K562 (cell line): ENCODE data around the gene GOLGA8B. TPM values are rescaled to one million over a fixed set of nuclear protein-coding genes. Genes with fewer than 3 reads are reported as not detected.

Experiments used
- ATAC-seq: fragments of 200-7000 bp; cut with Tn5 transposase; 3 replicates; pipeline ENCODE4 v1.9.1; 2020; ENCODE audit warnings: moderate library complexity
- BruUV-seq: library from RNA; stranded (reverse); fragments of 400-500 nt; replicated peaks from 2 replicates; lab custom pipeline; 2021; lab: Mats Ljungman, UMichigan
- CTCF ChIA-PET: fragments of 300-600 bp; formaldehyde crosslinking; extraction: SDS; loops from one replicate; lab custom pipeline; 2021; ENCODE audit warnings: low intra/inter-chr PET ratio; lab: Yijun Ruan, JAX
- POLR2A ChIA-PET: fragments of 300-600, 350-650 bp; sonication (Branson Sonifier 250); formaldehyde crosslinking; extraction: SDS; loops from one replicate; lab custom pipeline; 2021; ENCODE audit warnings: antibody characterized with exemption, inconsistent platforms; lab: Yijun Ruan, JAX
- DNase-seq, 4 experiments: peaks; one replicate each; pipeline versions ENCODE4 v3.0.0 to v3.0.0-alpha.2; 2011 to 2018; ENCODE audit warnings: low spot score in 3 of 4, mixed read lengths in 3 of 4; ENCODE audit errors: extremely low read depth in 1 of 4
- FAIRE-seq: peaks from 2 replicates; lab custom pipeline; 2011; peaks lifted over from hg19 to GRCh38; lab: Jason Lieb, UNC
- H2AFZ ChIP-seq: 2 replicates; pipeline ENCODE4 v1.6.0; 2011; ENCODE audit warnings: low read depth, low read length, control low read depth, inconsistent platforms
- H3K27ac ChIP-seq: fragments of 200-600 bp; 3 replicates; pipeline ENCODE4 v1.8.0; 2011; ENCODE audit warnings: low read depth, mild to moderate bottlenecking, control low read depth, inconsistent platforms, low read length, moderate library complexity, mixed read lengths; ENCODE audit errors: extremely low read depth
- H3K27me3 ChIP-seq, 2 experiments: fragments of 300-600 bp in 1 of 2; 2 replicates in 1 of 2; 3 replicates in 1 of 2; pipeline versions ENCODE4 v1.6.0 to v1.8.0; 2011; ENCODE audit warnings: inconsistent platforms in 2 of 2, low read length in 2 of 2, mild to moderate bottlenecking in 1 of 2, mixed read lengths in 1 of 2, moderate library complexity in 1 of 2; ENCODE audit not compliant: control insufficient read depth in 2 of 2, insufficient read depth in 2 of 2
- H3K36me3 ChIP-seq: fragments of 300-600 bp; 3 replicates; pipeline ENCODE4 v1.8.0; 2011; ENCODE audit warnings: mild to moderate bottlenecking, low read length, inconsistent platforms; ENCODE audit not compliant: control insufficient read depth, insufficient read depth
- H3K4me1 ChIP-seq, 2 experiments: fragments of 200-600 bp in 1 of 2; replicated peaks in 1 of 2; 2 replicates in 1 of 2; 3 replicates in 1 of 2; pipeline versions ENCODE4 v1.5.1 to v1.8.0; 2011; ENCODE audit warnings: inconsistent platforms in 2 of 2, low read length in 2 of 2, mild to moderate bottlenecking in 1 of 2, mixed read lengths in 1 of 2, moderate library complexity in 1 of 2; ENCODE audit not compliant: control insufficient read depth in 2 of 2, insufficient read depth in 2 of 2
- H3K4me2 ChIP-seq: 2 replicates; pipeline ENCODE4 v1.6.1; 2011; ENCODE audit warnings: low read length, control low read depth, inconsistent platforms, mixed read lengths; ENCODE audit not compliant: insufficient read depth
- H3K4me3 ChIP-seq: fragments of 200-600 bp; sonication (generic), shearing (Covaris generic); 2 replicates; pipeline ENCODE4 v1.5.1; 2016; ENCODE audit warnings: control low read depth, inconsistent platforms
- H3K79me2 ChIP-seq: fragments of 200-600 bp; 3 replicates; pipeline ENCODE4 v1.8.0; 2011; ENCODE audit warnings: low read length, inconsistent platforms; ENCODE audit not compliant: control insufficient read depth, insufficient read depth
- H3K9ac ChIP-seq, 2 experiments: 2 replicates each; pipeline versions ENCODE4 v1.6.0 to v1.6.1; 2011; ENCODE audit warnings: low read depth in 2 of 2, low read length in 2 of 2, control low read depth in 1 of 2, inconsistent platforms in 1 of 2, mild to moderate bottlenecking in 1 of 2, mixed read lengths in 1 of 2; ENCODE audit not compliant: insufficient read depth in 1 of 2
- H3K9me1 ChIP-seq: one replicate; pipeline ENCODE4 v1.6.0; 2011; ENCODE audit warnings: inconsistent platforms, mild to moderate bottlenecking, low read length, moderate library complexity; ENCODE audit not compliant: control insufficient read depth, insufficient read depth
- H3K9me3 ChIP-seq: replicated peaks from 2 replicates; pipeline ENCODE4 v1.5.1; 2011; ENCODE audit warnings: low read depth, low read length, inconsistent platforms; ENCODE audit not compliant: control insufficient read depth, insufficient read depth
- H4K20me1 ChIP-seq: replicated peaks from 2 replicates; pipeline ENCODE4 v1.6.1; 2011; ENCODE audit warnings: low read length, inconsistent platforms, mixed read lengths; ENCODE audit not compliant: control insufficient read depth, insufficient read depth
- BCL6 ChIP-seq: fragments of 250-450 bp; sonication (Bioruptor Pico); IDR thresholded peaks from 2 replicates; pipeline ENCODE4 v1.4.0; 2020
- C11orf30 ChIP-seq: fragments of 450-650 bp; IDR thresholded peaks from 2 replicates; pipeline ENCODE4 v1.6.1; 2016; ENCODE audit warnings: low read depth, mild to moderate bottlenecking
- MAFF ChIP-seq: IDR thresholded peaks from 2 replicates; pipeline ENCODE4 v1.6.1; 2012; ENCODE audit warnings: low read length, improper control_type of control experiment
- MAFG ChIP-seq: fragments of 450-650 bp; conservative IDR thresholded peaks from 2 replicates; pipeline ENCODE4 v1.6.1; 2016; ENCODE audit warnings: missing genetic modification characterization, missing compliant biosample characterization
- MAFK ChIP-seq: IDR thresholded peaks from 2 replicates; pipeline ENCODE4 v1.6.1; 2011; ENCODE audit warnings: low read length, improper control_type of control experiment
- PREB ChIP-seq: sonication (generic); formaldehyde crosslinking; IDR thresholded peaks from 2 replicates; pipeline ENCODE4 v1.8.1; 2023; ENCODE audit warnings: mild to moderate bottlenecking, missing genetic modification reagents
- ZNF316 ChIP-seq: fragments of 450-650 bp; IDR thresholded peaks from 2 replicates; pipeline ENCODE4 v1.6.1; 2016
- ZNF766 ChIP-seq: fragments of 200-800 bp; sonication (Bioruptor generic); conservative IDR thresholded peaks from 2 replicates; pipeline ENCODE4 v1.6.1; 2016; ENCODE audit warnings: missing genetic modification characterization, missing compliant biosample characterization
- in situ Hi-C: fragments of 300-500 bp; cut with MboI; formaldehyde crosslinking; loops from 4 replicates; pipeline ENCODE4 v1.15.0; 2018; ENCODE audit warnings: inconsistent platforms, mixed read lengths
- intact Hi-C: fragments of 100-400 bp; cut with micrococcal nuclease; formaldehyde crosslinking; loops from 2 replicates; pipeline ENCODE4 v1.14.2; 2022
- polyA plus RNA-seq, 8 experiments: library from polyadenylated mRNA; depleted of rRNA in 4 of 8; stranded (reverse) in 5 of 8; unstranded in 3 of 8; fragments of >200 nt; fragmentation: Nextera tagmentation in 2 of 8; fragmentation: Illumina TruSeq in 1 of 8; extraction: Ambion mirVana in 2 of 8; extraction: Trizol in 1 of 8; gene quantifications; 2 replicates each; pipeline versions ENCODE4 v1.2.1 to v1.2.3, GENCODE V29; 2011 to 2014; ENCODE audit warnings: inconsistent platforms in 1 of 8, missing spikeins in 1 of 8
- total RNA-seq, 7 experiments: library from RNA; depleted of rRNA in 6 of 7; stranded (reverse); fragments of >200 nt in 6 of 7; fragmentation: Illumina TruSeq in 2 of 7; extraction: Trizol in 2 of 7; gene quantifications; 2 replicates each; pipeline versions ENCODE4 v1.2.1 to v1.2.3, GENCODE V29; 2011 to 2021; ENCODE audit warnings: low replicate concordance in 1 of 7

GOLGA8B gene
- total and polyA plus RNA-seq, 9 of the 15 experiments (the other 6 are each of a cell fraction or from before 2014, with no cell fraction given), result 7.9 to 236 (median 54.1) TPM

GRCh38 chr15:34600923-34601322, 17.5 kb upstream of the GOLGA8B start:
- Histone ChIP-seq H3K27ac (no peak overlapping the region), H3K9me3 (no peaks in the 10 kb centered on the region), H2AFZ (no peak overlapping the region), H3K27me3 (no peaks in the 10 kb centered on the region), H3K4me2 (no peak overlapping the region), H3K9ac (no peak overlapping the region), H3K4me3 (no peak overlapping the region), H3K79me2 (no peaks in the 10 kb centered on the region), H3K4me1 (no peaks in the 10 kb centered on the region), H3K36me3 (no peaks in the 10 kb centered on the region), H3K9me1 (no peaks in the 10 kb centered on the region), H4K20me1 (no peaks in the 10 kb centered on the region)
- in situ Hi-C loops, result no loop called here
- ChIA-PET CTCF (no interaction called here), POLR2A (interaction anchor here (0.6 kb wide), 1 partner anchor 9 kb away, joined by 3 read pairs; no protein-coding TSS in a partner anchor)
- TF ChIP-seq ZNF316 (peak; percentile 69), BCL6 (CRISPR knock-in tag) (no peak), C11orf30 (peak; percentile 67), MAFG (tag) (0 out of 2 replicates have a peak, but pooled peaks have one; percentile 36), MAFF (peak; percentile 69), MAFK (peak; percentile 64), PREB (CRISPR knock-in tag) (no peak), ZNF766 (no peak)
- FAIRE-seq, result no peak
- no TSS peak for BruUV-seq
- no peak for DNase-seq
- intact Hi-C loops, result no loop called here
- no peak for ATAC-seq
